ENCODE data around the gene FSIP1.

FSIP1 gene

GRCh38 chr15:39573844-39574243, 208.8 kb downstream of the FSIP1 start:
- no peak overlapping the region for H3K27ac ChIP-seq (ENCODE audit: low read depth in 2 of 2, low read length in 2 of 2)
- H3K27me3 ChIP-seq (ENCODE audit: control insufficient read depth in 2 of 2, insufficient read depth in 2 of 2, low read length in 2 of 2): no peaks in the 10 kb centered on the region
- no peaks in the 10 kb centered on the region for H3K36me3 ChIP-seq (ENCODE audit: control insufficient read depth in 2 of 2, insufficient read depth in 2 of 2, low read length in 2 of 2)
- H3K9me3 ChIP-seq (ENCODE audit: control insufficient read depth in 2 of 2, low read length in 2 of 2): no peaks in the 10 kb centered on the region
- peaks cover 0 to 3% of the 10 kb centered on the region in 2 donors for H3K4me1 ChIP-seq (ENCODE audit: control insufficient read depth in 2 of 2, insufficient read depth in 2 of 2, low read length in 2 of 2)
- H3K9ac ChIP-seq (ENCODE audit: low read depth in 1 of 2, low read length in 2 of 2): no peak overlapping the region
- H3K4me3 ChIP-seq (ENCODE audit: low read length in 2 of 2): no peak overlapping the region

- Histone ChIP-seq H3K4me3 (ENCODE audit: low read length in 2 of 2) (no peak overlapping the region), H3K9me3 (ENCODE audit: control insufficient read depth in 2 of 2, low read length in 2 of 2) (no peaks in the 10 kb centered on the region), H3K9ac (ENCODE audit: low read depth in 1 of 2, low read length in 2 of 2) (no peak overlapping the region), H3K4me1 (ENCODE audit: control insufficient read depth in 2 of 2, insufficient read depth in 2 of 2, low read length in 2 of 2) (no peaks in the 10 kb centered on the region), H3K27ac (ENCODE audit: low read depth in 2 of 2, low read length in 2 of 2) (no peak overlapping the region), H3K36me3 (ENCODE audit: control insufficient read depth in 2 of 2, insufficient read depth in 2 of 2, low read length in 2 of 2) (no peaks in the 10 kb centered on the region), H3K27me3 (ENCODE audit: control insufficient read depth in 2 of 2, insufficient read depth in 2 of 2, low read length in 2 of 2) (no peaks in the 10 kb centered on the region)
Observed at GRCh38 chr15:39573287-39573686, 209.4 kb downstream of the FSIP1 start.

- Histone ChIP-seq H3K9me3 (ENCODE audit: control insufficient read depth in 2 of 2, low read length in 2 of 2) (no peaks in the 10 kb centered on the region), H3K36me3 (ENCODE audit: control insufficient read depth in 2 of 2, insufficient read depth in 2 of 2, low read length in 2 of 2) (no peaks in the 10 kb centered on the region), H3K27me3 (ENCODE audit: control insufficient read depth in 2 of 2, insufficient read depth in 2 of 2, low read length in 2 of 2) (no peaks in the 10 kb centered on the region), H3K9ac (ENCODE audit: low read depth in 1 of 2, low read length in 2 of 2) (no peak overlapping the region), H3K4me3 (ENCODE audit: low read length in 2 of 2) (no peak overlapping the region), H3K4me1 (ENCODE audit: control insufficient read depth in 2 of 2, insufficient read depth in 2 of 2, low read length in 2 of 2) (no peaks in the 10 kb centered on the region), H3K27ac (ENCODE audit: low read depth in 2 of 2, low read length in 2 of 2) (no peak overlapping the region)
Observed at GRCh38 chr15:39565851-39566250, 216.8 kb downstream of the FSIP1 start.

GRCh38 chr15:39564972-39565665, 217.5 kb downstream of the FSIP1 start:
- no peak overlapping the region for H3K27ac ChIP-seq (ENCODE audit: low read depth in 2 of 2, low read length in 2 of 2)
- no peaks in the 10 kb centered on the region for H3K4me1 ChIP-seq (ENCODE audit: control insufficient read depth in 2 of 2, insufficient read depth in 2 of 2, low read length in 2 of 2)
- H3K4me3 ChIP-seq (ENCODE audit: low read length in 2 of 2): no peak overlapping the region
- H3K9me3 ChIP-seq (ENCODE audit: control insufficient read depth in 2 of 2, low read length in 2 of 2): no peaks in the 10 kb centered on the region
- no peaks in the 10 kb centered on the region for H3K36me3 ChIP-seq (ENCODE audit: control insufficient read depth in 2 of 2, insufficient read depth in 2 of 2, low read length in 2 of 2)
- H3K9ac ChIP-seq (ENCODE audit: low read depth in 1 of 2, low read length in 2 of 2): no peak overlapping the region
- H3K27me3 ChIP-seq (ENCODE audit: control insufficient read depth in 2 of 2, insufficient read depth in 2 of 2, low read length in 2 of 2): no peaks in the 10 kb centered on the region

GRCh38 chr15:39558421-39558820, 224.2 kb downstream of the FSIP1 start:
- Histone ChIP-seq H3K27ac (ENCODE audit: low read depth in 2 of 2, low read length in 2 of 2) (no peak overlapping the region), H3K9ac (ENCODE audit: low read depth in 1 of 2, low read length in 2 of 2) (no peak overlapping the region), H3K4me1 (ENCODE audit: control insufficient read depth in 2 of 2, insufficient read depth in 2 of 2, low read length in 2 of 2) (peaks cover 0 to 10% of the 10 kb centered on the region in 2 donors), H3K36me3 (ENCODE audit: control insufficient read depth in 2 of 2, insufficient read depth in 2 of 2, low read length in 2 of 2) (no peaks in the 10 kb centered on the region), H3K4me3 (ENCODE audit: low read length in 2 of 2) (no peak overlapping the region), H3K27me3 (ENCODE audit: control insufficient read depth in 2 of 2, insufficient read depth in 2 of 2, low read length in 2 of 2) (no peaks in the 10 kb centered on the region), H3K9me3 (ENCODE audit: control insufficient read depth in 2 of 2, low read length in 2 of 2) (no peaks in the 10 kb centered on the region)

GRCh38 chr15:39556461-39556860, 226.2 kb downstream of the FSIP1 start:
- Histone ChIP-seq H3K9me3 (ENCODE audit: control insufficient read depth in 2 of 2, low read length in 2 of 2) (no peaks in the 10 kb centered on the region), H3K36me3 (ENCODE audit: control insufficient read depth in 2 of 2, insufficient read depth in 2 of 2, low read length in 2 of 2) (no peaks in the 10 kb centered on the region), H3K27ac (ENCODE audit: low read depth in 2 of 2, low read length in 2 of 2) (no peak overlapping the region), H3K4me3 (ENCODE audit: low read length in 2 of 2) (no peak overlapping the region), H3K9ac (ENCODE audit: low read depth in 1 of 2, low read length in 2 of 2) (no peak overlapping the region), H3K4me1 (ENCODE audit: control insufficient read depth in 2 of 2, insufficient read depth in 2 of 2, low read length in 2 of 2) (peaks cover 0 to 10% of the 10 kb centered on the region in 2 donors), H3K27me3 (ENCODE audit: control insufficient read depth in 2 of 2, insufficient read depth in 2 of 2, low read length in 2 of 2) (no peaks in the 10 kb centered on the region)

- no peaks in the 10 kb centered on the region for H3K9me3 ChIP-seq (ENCODE audit: control insufficient read depth in 2 of 2, low read length in 2 of 2)
- H3K9ac ChIP-seq (ENCODE audit: low read depth in 1 of 2, low read length in 2 of 2): no peak overlapping the region
- H3K36me3 ChIP-seq (ENCODE audit: control insufficient read depth in 2 of 2, insufficient read depth in 2 of 2, low read length in 2 of 2): no peaks in the 10 kb centered on the region
- no peaks in the 10 kb centered on the region for H3K27me3 ChIP-seq (ENCODE audit: control insufficient read depth in 2 of 2, insufficient read depth in 2 of 2, low read length in 2 of 2)
- H3K4me3 ChIP-seq (ENCODE audit: low read length in 2 of 2): no peak overlapping the region
- H3K27ac ChIP-seq (ENCODE audit: low read depth in 2 of 2, low read length in 2 of 2): no peak overlapping the region
- H3K4me1 ChIP-seq (ENCODE audit: control insufficient read depth in 2 of 2, insufficient read depth in 2 of 2, low read length in 2 of 2): peaks cover 0 to 10% of the 10 kb centered on the region in 2 donors
Observed at GRCh38 chr15:39555885-39556284, 226.8 kb downstream of the FSIP1 start.

- H3K36me3 ChIP-seq (ENCODE audit: control insufficient read depth in 2 of 2, insufficient read depth in 2 of 2, low read length in 2 of 2): no peaks in the 10 kb centered on the region
- no peak overlapping the region for H3K9ac ChIP-seq (ENCODE audit: low read depth in 1 of 2, low read length in 2 of 2)
- no peak overlapping the region for H3K27ac ChIP-seq (ENCODE audit: low read depth in 2 of 2, low read length in 2 of 2)
- H3K4me3 ChIP-seq (ENCODE audit: low read length in 2 of 2): no peak overlapping the region
- no peaks in the 10 kb centered on the region for H3K27me3 ChIP-seq (ENCODE audit: control insufficient read depth in 2 of 2, insufficient read depth in 2 of 2, low read length in 2 of 2)
- H3K4me1 ChIP-seq (ENCODE audit: control insufficient read depth in 2 of 2, insufficient read depth in 2 of 2, low read length in 2 of 2): peaks cover 0 to 10% of the 10 kb centered on the region in 2 donors
- no peaks in the 10 kb centered on the region for H3K9me3 ChIP-seq (ENCODE audit: control insufficient read depth in 2 of 2, low read length in 2 of 2)
Observed at GRCh38 chr15:39554746-39555387, 227.8 kb downstream of the FSIP1 start.

GRCh38 chr15:39553947-39554693, 228.5 kb downstream of the FSIP1 start:
- Histone ChIP-seq H3K9me3 (ENCODE audit: control insufficient read depth in 2 of 2, low read length in 2 of 2) (no peaks in the 10 kb centered on the region), H3K4me3 (ENCODE audit: low read length in 2 of 2) (no peak overlapping the region), H3K27me3 (ENCODE audit: control insufficient read depth in 2 of 2, insufficient read depth in 2 of 2, low read length in 2 of 2) (no peaks in the 10 kb centered on the region), H3K4me1 (ENCODE audit: control insufficient read depth in 2 of 2, insufficient read depth in 2 of 2, low read length in 2 of 2) (peaks cover 0 to 10% of the 10 kb centered on the region in 2 donors), H3K9ac (ENCODE audit: low read depth in 1 of 2, low read length in 2 of 2) (no peak overlapping the region), H3K36me3 (ENCODE audit: control insufficient read depth in 2 of 2, insufficient read depth in 2 of 2, low read length in 2 of 2) (no peaks in the 10 kb centered on the region), H3K27ac (ENCODE audit: low read depth in 2 of 2, low read length in 2 of 2) (no peak overlapping the region)

GRCh38 chr15:39552556-39552955, 230.1 kb downstream of the FSIP1 start:
- Histone ChIP-seq H3K27ac (ENCODE audit: low read depth in 2 of 2, low read length in 2 of 2) (no peak overlapping the region), H3K27me3 (ENCODE audit: control insufficient read depth in 2 of 2, insufficient read depth in 2 of 2, low read length in 2 of 2) (no peaks in the 10 kb centered on the region), H3K4me3 (ENCODE audit: low read length in 2 of 2) (no peak overlapping the region), H3K9me3 (ENCODE audit: control insufficient read depth in 2 of 2, low read length in 2 of 2) (no peaks in the 10 kb centered on the region), H3K36me3 (ENCODE audit: control insufficient read depth in 2 of 2, insufficient read depth in 2 of 2, low read length in 2 of 2) (no peaks in the 10 kb centered on the region), H3K9ac (ENCODE audit: low read depth in 1 of 2, low read length in 2 of 2) (no peak overlapping the region), H3K4me1 (ENCODE audit: control insufficient read depth in 2 of 2, insufficient read depth in 2 of 2, low read length in 2 of 2) (peaks cover 0 to 10% of the 10 kb centered on the region in 2 donors)

Data from mucosa of rectum (tissue), 2 donors.